OCI-LY1 (cell line): ENCODE results near the gene PCDHA1.
"Not testable (repeated sequence)": the region's sequence is repeated elsewhere in the genome, so short reads cannot be mapped to it uniquely, and the experiment has no call there.

Experiments
- H2AFZ ChIP-seq: fragments of 200-600 bp; sonication (generic), shearing (Covaris generic); 2 replicates; pipeline ENCODE4 v1.6.0; 2014; ENCODE audit warnings: antibody characterized with exemption, mild to moderate bottlenecking, low read length
- H3F3A ChIP-seq: fragments of 200-600 bp; sonication (generic), shearing (Covaris generic); 2 replicates; pipeline ENCODE4 v1.6.0; 2014; ENCODE audit warnings: mild to moderate bottlenecking, antibody characterized with exemption, low read length, moderate library complexity; ENCODE audit not compliant: insufficient read depth
- H3K27ac ChIP-seq: fragments of 200-600 bp; sonication (generic); 2 replicates; pipeline ENCODE4 v1.5.1; 2014; ENCODE audit warnings: low read length, mixed run types, mild to moderate bottlenecking, low read depth; ENCODE audit not compliant: poor library complexity, severe bottlenecking
- H3K27me3 ChIP-seq: fragments of 200-600 bp; sonication (generic); 2 replicates; pipeline ENCODE4 v1.6.0; 2014; ENCODE audit warnings: antibody characterized with exemption, mild to moderate bottlenecking, low read length, moderate library complexity; ENCODE audit not compliant: insufficient read depth
- H3K36me3 ChIP-seq: fragments of 200-600 bp; sonication (generic); 2 replicates; pipeline ENCODE4 v1.6.1; 2014; ENCODE audit warnings: mild to moderate bottlenecking, antibody characterized with exemption, low read length, moderate library complexity, mixed read lengths; ENCODE audit not compliant: insufficient read depth
- H3K4me1 ChIP-seq: fragments of 200-600 bp; sonication (generic); 2 replicates; pipeline ENCODE4 v1.5.1; 2014; ENCODE audit warnings: mild to moderate bottlenecking, low read length, moderate library complexity; ENCODE audit not compliant: insufficient read depth, severe bottlenecking
- H3K4me2 ChIP-seq: fragments of 200-600 bp; sonication (generic), shearing (Covaris generic); 2 replicates; pipeline ENCODE4 v1.6.1; 2014; ENCODE audit warnings: low read length
- H3K4me3 ChIP-seq: fragments of 200-600 bp; sonication (generic); 2 replicates; pipeline ENCODE4 v1.5.1; 2014; ENCODE audit warnings: low read length, low read depth, mild to moderate bottlenecking, mixed read lengths; ENCODE audit not compliant: poor library complexity, severe bottlenecking
- H3K79me2 ChIP-seq: fragments of 200-600 bp; shearing (Covaris generic); 2 replicates; pipeline ENCODE4 v1.6.1; 2016; ENCODE audit warnings: mixed run types, low read length, mixed read lengths; ENCODE audit not compliant: insufficient read depth
- H3K9ac ChIP-seq: fragments of 200-600 bp; sonication (generic), shearing (Covaris generic); 2 replicates; pipeline ENCODE4 v1.6.1; 2014; ENCODE audit warnings: mild to moderate bottlenecking, low read length, mixed read lengths
- H3K9me2 ChIP-seq: fragments of 200-600 bp; sonication (generic), shearing (Covaris generic); 2 replicates; pipeline ENCODE4 v1.6.1; 2014; ENCODE audit warnings: low read depth, mild to moderate bottlenecking, low read length, mixed read lengths
- H3K9me3 ChIP-seq: fragments of 200-600 bp; shearing (Covaris generic); 2 replicates; pipeline ENCODE4 v1.6.1; 2014; ENCODE audit warnings: low read length, mixed read lengths
- H4K20me1 ChIP-seq: fragments of 200-600 bp; sonication (generic), shearing (Covaris generic); 2 replicates; pipeline ENCODE4 v1.6.0; 2016; ENCODE audit warnings: mild to moderate bottlenecking, low read length; ENCODE audit not compliant: insufficient read depth
- EZH2 ChIP-seq: fragments of 200-600 bp; sonication (generic), shearing (Covaris generic); IDR thresholded peaks from 2 replicates; pipeline ENCODE4 v1.8.0; 2017; ENCODE audit warnings: borderline replicate concordance, mixed run types, mild to moderate bottlenecking, antibody characterized with exemption, low read length, moderate library complexity, mixed read lengths
- TF ChIP-seq, protein P1 (sequence below): fragments of 200-600 bp; sonication (generic), shearing (Covaris generic); IDR thresholded peaks from 2 replicates; pipeline ENCODE4 v1.5.1; 2017; ENCODE audit warnings: mild to moderate bottlenecking, antibody characterized with exemption, low read length, moderate library complexity, mixed read lengths

PCDHA1 gene

DNA sequence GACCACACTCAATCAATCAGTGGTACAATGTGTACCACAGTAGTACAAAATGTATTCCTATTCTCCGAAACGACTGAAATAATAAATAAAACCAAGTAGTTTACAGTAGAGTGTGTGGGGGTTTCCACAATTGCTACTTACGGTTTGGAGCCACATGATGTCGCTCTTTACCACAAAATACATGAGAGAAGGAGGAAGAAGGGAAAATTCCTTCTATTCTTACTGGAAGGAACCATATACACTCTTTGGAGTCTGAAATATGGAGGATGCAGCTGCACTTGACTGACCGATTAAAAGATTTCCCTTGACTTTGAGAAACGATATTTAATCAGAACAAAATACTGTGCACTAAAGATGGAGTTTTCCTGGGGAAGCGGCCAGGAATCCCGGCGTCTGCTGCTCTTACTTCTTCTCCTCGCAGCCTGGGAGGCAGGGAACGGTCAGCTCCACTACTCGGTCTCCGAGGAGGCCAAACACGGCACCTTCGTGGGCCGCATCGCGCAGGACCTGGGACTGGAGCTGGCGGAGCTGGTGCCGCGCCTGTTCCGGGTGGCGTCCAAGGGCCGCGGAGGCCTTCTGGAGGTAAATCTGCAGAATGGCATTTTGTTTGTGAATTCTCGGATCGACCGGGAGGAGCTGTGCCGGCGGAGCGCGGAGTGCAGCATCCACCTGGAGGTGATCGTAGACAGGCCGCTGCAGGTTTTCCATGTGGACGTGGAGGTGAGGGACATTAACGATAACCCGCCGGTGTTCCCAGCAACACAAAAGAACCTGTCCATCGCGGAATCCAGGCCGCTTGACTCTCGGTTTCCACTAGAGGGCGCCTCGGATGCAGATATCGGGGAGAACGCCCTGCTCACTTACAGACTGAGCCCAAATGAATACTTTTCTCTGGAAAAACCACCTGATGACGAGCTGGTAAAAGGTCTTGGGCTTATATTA lies 21.2 kb downstream of the PCDHA1 start, which contains the start of gene PCDHA4:
Gene PCDHA4, plus strand, starts transcription at position 235 of the 942 bp plus-strand sequence.
- no peaks in the 10 kb centered on the region for H3F3A ChIP-seq
- no peak within 1 kb of the TSS for H3K4me2 ChIP-seq
- TF ChIP-seq EZH2: no peak
- TF ChIP-seq, protein P1, sequence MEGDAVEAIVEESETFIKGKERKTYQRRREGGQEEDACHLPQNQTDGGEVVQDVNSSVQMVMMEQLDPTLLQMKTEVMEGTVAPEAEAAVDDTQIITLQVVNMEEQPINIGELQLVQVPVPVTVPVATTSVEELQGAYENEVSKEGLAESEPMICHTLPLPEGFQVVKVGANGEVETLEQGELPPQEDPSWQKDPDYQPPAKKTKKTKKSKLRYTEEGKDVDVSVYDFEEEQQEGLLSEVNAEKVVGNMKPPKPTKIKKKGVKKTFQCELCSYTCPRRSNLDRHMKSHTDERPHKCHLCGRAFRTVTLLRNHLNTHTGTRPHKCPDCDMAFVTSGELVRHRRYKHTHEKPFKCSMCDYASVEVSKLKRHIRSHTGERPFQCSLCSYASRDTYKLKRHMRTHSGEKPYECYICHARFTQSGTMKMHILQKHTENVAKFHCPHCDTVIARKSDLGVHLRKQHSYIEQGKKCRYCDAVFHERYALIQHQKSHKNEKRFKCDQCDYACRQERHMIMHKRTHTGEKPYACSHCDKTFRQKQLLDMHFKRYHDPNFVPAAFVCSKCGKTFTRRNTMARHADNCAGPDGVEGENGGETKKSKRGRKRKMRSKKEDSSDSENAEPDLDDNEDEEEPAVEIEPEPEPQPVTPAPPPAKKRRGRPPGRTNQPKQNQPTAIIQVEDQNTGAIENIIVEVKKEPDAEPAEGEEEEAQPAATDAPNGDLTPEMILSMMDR: peak; percentile 27; the same call in 1 of the 2 replicates
- no peaks in the 10 kb centered on the region for H3K9me3 ChIP-seq
- no peak within 1 kb of the TSS for H3K9ac ChIP-seq
- H3K79me2 ChIP-seq: no peaks in the 10 kb centered on the region
- H3K27ac ChIP-seq: no peak within 1 kb of the TSS
- no peaks in the 10 kb centered on the region for H3K27me3 ChIP-seq
- H3K36me3 ChIP-seq: no peaks in the 10 kb centered on the region
- H3K9me2 ChIP-seq: no peaks in the 10 kb centered on the region
- H3K4me3 ChIP-seq: no peak within 1 kb of the TSS
- no peaks in the 10 kb centered on the region for H3K4me1 ChIP-seq
- no peak within 1 kb of the TSS for H2AFZ ChIP-seq
- H4K20me1 ChIP-seq: no peaks in the 10 kb centered on the region

DNA sequence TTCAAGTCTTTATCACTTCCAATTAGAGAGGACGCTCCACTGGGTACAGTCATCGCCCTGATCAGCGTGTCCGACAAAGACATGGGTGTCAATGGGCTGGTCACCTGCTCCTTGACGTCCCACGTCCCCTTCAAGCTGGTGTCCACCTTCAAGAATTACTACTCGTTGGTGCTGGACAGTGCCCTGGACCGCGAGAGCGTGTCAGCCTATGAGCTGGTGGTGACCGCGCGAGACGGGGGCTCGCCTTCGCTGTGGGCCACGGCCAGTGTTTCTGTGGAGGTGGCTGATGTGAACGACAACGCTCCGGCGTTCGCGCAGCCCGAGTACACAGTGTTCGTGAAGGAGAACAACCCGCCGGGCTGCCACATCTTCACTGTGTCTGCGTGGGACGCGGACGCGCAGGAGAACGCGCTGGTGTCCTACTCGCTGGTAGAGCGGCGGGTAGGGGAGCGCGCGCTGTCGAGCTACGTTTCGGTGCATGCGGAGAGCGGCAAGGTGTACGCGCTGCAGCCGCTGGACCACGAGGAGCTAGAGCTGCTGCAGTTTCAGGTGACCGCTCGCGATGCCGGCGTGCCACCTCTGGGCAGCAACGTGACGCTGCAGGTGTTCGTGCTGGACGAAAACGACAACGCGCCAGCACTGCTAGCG lies 22.4 kb downstream of the PCDHA1 start:
- H3K36me3 ChIP-seq, H4K20me1 ChIP-seq, H3F3A ChIP-seq, H3K9me2 ChIP-seq, H3K4me3 ChIP-seq, H3K9ac ChIP-seq, H2AFZ ChIP-seq, H3K4me1 ChIP-seq, H3K4me2 ChIP-seq, H3K27me3 ChIP-seq, H3K79me2 ChIP-seq, H3K27ac ChIP-seq, H3K9me3 ChIP-seq: not testable (repeated sequence)

- H3K9me2 ChIP-seq: no peaks in the 10 kb centered on the region
- no peak overlapping the region for H3K4me3 ChIP-seq
- no peaks in the 10 kb centered on the region for H3K36me3 ChIP-seq
- H2AFZ ChIP-seq: no peak overlapping the region
- no peaks in the 10 kb centered on the region for H3K27me3 ChIP-seq
- H3K4me1 ChIP-seq: no peaks in the 10 kb centered on the region
- H4K20me1 ChIP-seq: no peaks in the 10 kb centered on the region
- no peak overlapping the region for H3K27ac ChIP-seq
- no peaks in the 10 kb centered on the region for H3K9me3 ChIP-seq
- no peak overlapping the region for H3K9ac ChIP-seq
- no peak overlapping the region for H3K4me2 ChIP-seq
- no peaks in the 10 kb centered on the region for H3K79me2 ChIP-seq
- TF ChIP-seq EZH2: no peak
- TF ChIP-seq, protein P1: no peak
- H3F3A ChIP-seq: no peaks in the 10 kb centered on the region
Observed at GRCh38 chr5:140808889-140809291, 22.9 kb downstream of the PCDHA1 start.
